CD14-positive monocyte (primary cell): ENCODE measurements around the gene PLCL2. TPM values are rescaled to one million over a fixed set of nuclear protein-coding genes. Genes with fewer than 3 reads are reported as not detected.

Experiments used
- DNase-seq, 3 donors: peaks; one replicate each; pipeline ENCODE4 v3.0.0-alpha.2; 2011 to 2022
- H2AFZ ChIP-seq: 2 replicates; pipeline ENCODE4 v1.6.0; 2012; ENCODE audit warnings: mild to moderate bottlenecking, low read depth, low read length, inconsistent platforms; ENCODE audit not compliant: insufficient read depth, poor library complexity, severe bottlenecking
- H3K27ac ChIP-seq, 2 donors: 1 replicate in 1 of 2; 2 replicates in 1 of 2; pipeline ENCODE4 v1.5.1; 2012 to 2013; ENCODE audit warnings: low read length in 2 of 2, control low read depth in 1 of 2, inconsistent platforms in 1 of 2, low read depth in 1 of 2, mild to moderate bottlenecking in 1 of 2
- H3K27me3 ChIP-seq, 2 donors: one replicate each; pipeline versions ENCODE4 v1.6.0 to v1.6.1; 2011 to 2013; ENCODE audit warnings: low read length in 2 of 2; ENCODE audit not compliant: control insufficient read depth in 2 of 2, insufficient read depth in 2 of 2
- H3K36me3 ChIP-seq, 2 donors: replicated peaks in 1 of 2; 1 replicate in 1 of 2; 2 replicates in 1 of 2; pipeline versions ENCODE4 v1.5.1 to v1.6.1; 2012 to 2013; ENCODE audit warnings: low read length in 2 of 2, control low read depth in 1 of 2, inconsistent platforms in 1 of 2, mild to moderate bottlenecking in 1 of 2; ENCODE audit not compliant: insufficient read depth in 2 of 2, control insufficient read depth in 1 of 2
- H3K4me1 ChIP-seq, 2 donors: 1 replicate in 1 of 2; 2 replicates in 1 of 2; pipeline versions ENCODE4 v1.5.1 to v1.6.1; 2012 to 2013; ENCODE audit warnings: low read length in 2 of 2, control low read depth in 1 of 2, inconsistent platforms in 1 of 2, mild to moderate bottlenecking in 1 of 2, moderate library complexity in 1 of 2; ENCODE audit not compliant: insufficient read depth in 2 of 2, control insufficient read depth in 1 of 2
- H3K4me2 ChIP-seq: replicated peaks from 2 replicates; pipeline ENCODE3; 2012; ENCODE audit warnings: low read length, moderate library complexity, mild to moderate bottlenecking; ENCODE audit not compliant: poor library complexity, severe bottlenecking; ENCODE audit errors: extremely low read depth
- H3K4me3 ChIP-seq, 3 experiments: fragments of 200-600 bp in 1 of 3; sonication (generic) in 1 of 3; replicated peaks in 1 of 3; 1 replicate in 2 of 3; 2 replicates in 1 of 3; pipeline ENCODE4 v1.5.1; 2011 to 2013; ENCODE audit warnings: low read length in 3 of 3, mild to moderate bottlenecking in 3 of 3, control low read depth in 2 of 3, low read depth in 2 of 3, inconsistent platforms in 1 of 3, moderate library complexity in 1 of 3
- H3K79me2 ChIP-seq: 2 replicates; pipeline ENCODE4 v1.6.0; 2012; ENCODE audit warnings: mild to moderate bottlenecking, control low read depth, inconsistent platforms, low read length, moderate library complexity; ENCODE audit not compliant: insufficient read depth
- H3K9ac ChIP-seq: 2 replicates; pipeline ENCODE4 v1.6.0; 2017; ENCODE audit warnings: low read length, mild to moderate bottlenecking; ENCODE audit not compliant: insufficient read depth, poor library complexity, severe bottlenecking
- H3K9me3 ChIP-seq, 2 donors: replicated peaks in 1 of 2; 1 replicate in 1 of 2; 2 replicates in 1 of 2; pipeline versions ENCODE4 v1.5.1 to v1.6.1; 2012 to 2013; ENCODE audit warnings: low read length in 2 of 2, control low read depth in 1 of 2; ENCODE audit not compliant: control insufficient read depth in 1 of 2, insufficient read depth in 1 of 2
- H4K20me1 ChIP-seq: 2 replicates; pipeline ENCODE4 v1.6.0; 2012; ENCODE audit warnings: mild to moderate bottlenecking, low read length, control low read depth, moderate library complexity; ENCODE audit not compliant: insufficient read depth
- H3K27ac Mint-ChIP-seq, 7 donors: one replicate each; pipeline ENCODE4 v1.8.0; 2020; ENCODE audit warnings: mild to moderate bottlenecking in 7 of 7, mixed read lengths in 7 of 7, moderate library complexity in 6 of 7, inconsistent platforms in 2 of 7
- H3K27me3 Mint-ChIP-seq, 3 donors: one replicate each; pipeline ENCODE4 v1.8.0; 2021 to 2022; ENCODE audit warnings: low read depth in 3 of 3, mild to moderate bottlenecking in 3 of 3, mixed read lengths in 3 of 3, moderate library complexity in 3 of 3, inconsistent platforms in 1 of 3
- H3K36me3 Mint-ChIP-seq, 2 donors: one replicate each; pipeline ENCODE4 v1.8.0; 2020; ENCODE audit warnings: mixed read lengths in 2 of 2, inconsistent platforms in 1 of 2, mild to moderate bottlenecking in 1 of 2
- H3K4me1 Mint-ChIP-seq: one replicate; pipeline ENCODE4 v1.8.0; 2020; ENCODE audit warnings: mild to moderate bottlenecking, mixed read lengths
- H3K4me3 Mint-ChIP-seq, 2 donors: one replicate each; pipeline ENCODE4 v1.8.0; 2020; ENCODE audit warnings: mild to moderate bottlenecking in 2 of 2, mixed read lengths in 2 of 2, moderate library complexity in 1 of 2
- H3K9me3 Mint-ChIP-seq, 7 donors: one replicate each; pipeline ENCODE4 v1.8.0; 2020 to 2022; ENCODE audit warnings: mixed read lengths in 7 of 7, mild to moderate bottlenecking in 6 of 7, moderate library complexity in 6 of 7, inconsistent platforms in 2 of 7
- WGBS: methylation state at CpG from one replicate; pipeline ENCODE4 v1.1.5; 2013; ENCODE audit warnings: missing lambda C conversion rate; ENCODE audit not compliant: insufficient coverage; 5-methylcytosine and 5-hydroxymethylcytosine counted together
- intact Hi-C, 2 donors: fragments of 100-400 bp; cut with micrococcal nuclease; formaldehyde crosslinking; loops; one replicate each; pipeline versions ENCODE4 v1.15.0 to v1.15.1; 2023
- polyA plus RNA-seq, 3 donors: library from polyadenylated mRNA; depleted of rRNA in 1 of 3; unstranded in 2 of 3; stranded (reverse) in 1 of 3; fragments of 300-500 nt in 2 of 3; fragments of >200 nt in 1 of 3; fragmentation: Illumina TruSeq in 2 of 3; gene quantifications; 1 replicate in 2 of 3; 2 replicates in 1 of 3; pipeline ENCODE4 v1.2.3, GENCODE V29; 2012 to 2021
- TF ChIP-seq, protein P1 (sequence below): fragments of 200-600 bp; IDR thresholded peaks from one replicate; pipeline ENCODE4 v1.8.0; 2022; ENCODE audit warnings: antibody characterized with exemption, mild to moderate bottlenecking

PLCL2 gene
- polyA plus RNA-seq, 3 donors: 18.8 to 32.5 (median 26.8) TPM

DNA sequence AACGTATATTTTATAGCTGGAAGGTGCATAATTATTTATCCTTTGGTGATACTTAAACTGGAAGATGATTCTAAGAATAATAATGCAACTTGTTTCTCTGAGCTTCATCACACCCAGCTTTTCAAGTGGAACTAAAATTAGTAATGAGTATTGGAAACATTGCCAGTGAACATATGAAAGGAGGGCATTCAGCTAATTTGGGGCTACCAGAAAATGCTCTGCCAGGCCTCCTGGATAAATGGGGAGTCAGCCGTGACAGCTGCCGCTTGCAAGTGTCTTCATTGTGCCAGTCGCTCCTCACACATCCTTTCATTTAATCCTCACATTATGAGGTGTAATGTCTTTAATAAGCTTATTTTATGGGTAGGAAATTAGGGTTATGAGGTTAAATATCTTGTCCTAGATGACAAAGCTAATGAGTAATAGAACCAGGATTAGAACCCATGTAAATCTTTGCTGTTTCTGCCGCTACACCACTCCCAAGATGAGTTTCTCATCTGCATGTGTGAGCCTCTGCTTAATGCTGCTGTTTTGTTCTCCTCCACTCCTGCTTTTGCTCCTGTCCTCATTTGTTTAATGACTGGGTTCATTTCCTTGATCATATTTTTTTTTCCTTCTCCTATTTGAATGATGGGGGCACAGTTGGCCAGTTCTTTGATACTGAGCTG is 155.7 kb downstream of the PLCL2 start:
- H3K4me3 ChIP-seq: no peak overlapping the region
- H3K79me2 ChIP-seq: peaks cover 19% of the 10 kb centered on the region
- no peak overlapping the region for H3K4me2 ChIP-seq
- DNase-seq: no peak
- no peaks in the 10 kb centered on the region for H3K9me3 ChIP-seq
- H3K27ac Mint-ChIP-seq: no peak overlapping the region
- H3K4me1 Mint-ChIP-seq: peaks cover 20% of the 10 kb centered on the region
- peaks cover 16 to 63% of the 10 kb centered on the region in 2 donors for H3K36me3 ChIP-seq
- no peaks in the 10 kb centered on the region for H3K9me3 Mint-ChIP-seq
- WGBS: 100% methylated on average over 1 of the region's 5 CpGs
- H3K9ac ChIP-seq: no peak overlapping the region
- no peak overlapping the region for H3K27ac ChIP-seq
- no peaks in the 10 kb centered on the region for H3K27me3 Mint-ChIP-seq
- no peak overlapping the region for H3K4me3 Mint-ChIP-seq
- H3K36me3 Mint-ChIP-seq: peaks cover 33 to 53% of the 10 kb centered on the region in 2 donors
- H3K4me1 ChIP-seq: peaks cover under 1 to 6% of the 10 kb centered on the region in 2 donors
- no peak overlapping the region for H2AFZ ChIP-seq
- H3K27me3 ChIP-seq: no peaks in the 10 kb centered on the region
- TF ChIP-seq, protein P1, sequence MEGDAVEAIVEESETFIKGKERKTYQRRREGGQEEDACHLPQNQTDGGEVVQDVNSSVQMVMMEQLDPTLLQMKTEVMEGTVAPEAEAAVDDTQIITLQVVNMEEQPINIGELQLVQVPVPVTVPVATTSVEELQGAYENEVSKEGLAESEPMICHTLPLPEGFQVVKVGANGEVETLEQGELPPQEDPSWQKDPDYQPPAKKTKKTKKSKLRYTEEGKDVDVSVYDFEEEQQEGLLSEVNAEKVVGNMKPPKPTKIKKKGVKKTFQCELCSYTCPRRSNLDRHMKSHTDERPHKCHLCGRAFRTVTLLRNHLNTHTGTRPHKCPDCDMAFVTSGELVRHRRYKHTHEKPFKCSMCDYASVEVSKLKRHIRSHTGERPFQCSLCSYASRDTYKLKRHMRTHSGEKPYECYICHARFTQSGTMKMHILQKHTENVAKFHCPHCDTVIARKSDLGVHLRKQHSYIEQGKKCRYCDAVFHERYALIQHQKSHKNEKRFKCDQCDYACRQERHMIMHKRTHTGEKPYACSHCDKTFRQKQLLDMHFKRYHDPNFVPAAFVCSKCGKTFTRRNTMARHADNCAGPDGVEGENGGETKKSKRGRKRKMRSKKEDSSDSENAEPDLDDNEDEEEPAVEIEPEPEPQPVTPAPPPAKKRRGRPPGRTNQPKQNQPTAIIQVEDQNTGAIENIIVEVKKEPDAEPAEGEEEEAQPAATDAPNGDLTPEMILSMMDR: no peak
- H4K20me1 ChIP-seq: peaks cover 88% of the 10 kb centered on the region
- intact Hi-C loops: no loop called here

DNA sequence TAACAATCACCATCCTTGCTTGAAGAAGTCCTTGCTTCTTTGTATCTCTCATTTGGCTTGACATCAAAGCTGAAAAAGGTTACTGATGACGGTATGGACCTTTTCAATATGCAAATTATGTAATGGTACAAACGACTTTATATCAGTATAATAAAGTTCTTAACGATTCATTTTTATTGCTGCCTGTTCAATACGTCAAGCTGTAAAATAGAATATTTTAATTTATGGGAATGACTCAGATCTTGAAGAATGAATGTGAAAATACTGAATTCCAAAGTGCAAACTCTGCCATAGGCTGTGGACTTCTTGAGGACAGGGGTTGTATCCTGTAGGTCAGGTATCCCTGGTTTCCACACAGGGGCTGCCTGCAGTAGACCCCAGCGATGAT is 156.2 kb downstream of the PLCL2 start:
- no peak for DNase-seq
- no peaks in the 10 kb centered on the region for H3K9me3 Mint-ChIP-seq
- H3K4me1 Mint-ChIP-seq: peaks cover 22% of the 10 kb centered on the region
- Histone ChIP-seq H3K4me3 (no peak overlapping the region), H3K79me2 (peaks cover 15% of the 10 kb centered on the region), H3K27me3 (no peaks in the 10 kb centered on the region), H2AFZ (no peak overlapping the region), H3K27ac (no peak overlapping the region), H4K20me1 (peaks cover 88% of the 10 kb centered on the region), H3K4me2 (no peak overlapping the region), H3K9me3 (no peaks in the 10 kb centered on the region), H3K4me1 (peaks cover 0 to 7% of the 10 kb centered on the region in 2 donors), H3K36me3 (peaks cover 16 to 63% of the 10 kb centered on the region in 2 donors), H3K9ac (no peak overlapping the region)
- 100% methylated on average over 1 of the region's 5 CpGs for WGBS
- intact Hi-C loops: no loop called here
- no peak overlapping the region for H3K4me3 Mint-ChIP-seq
- H3K36me3 Mint-ChIP-seq: peaks cover 38 to 53% of the 10 kb centered on the region in 2 donors
- H3K27ac Mint-ChIP-seq: no peak overlapping the region
- TF ChIP-seq, protein P1: no peak
- H3K27me3 Mint-ChIP-seq: no peaks in the 10 kb centered on the region
